Fibroblast of lung (primary cell): ENCODE measurements around the gene FAP. TPM values are rescaled to one million over a fixed set of nuclear protein-coding genes. Genes with fewer than 3 reads are reported as not detected.

ENCODE experiments used
- DNase-seq, 2 donors: peaks; one replicate each; pipeline versions ENCODE4 v3.0.0 to v3.0.0-alpha.2; 2010; ENCODE audit warnings: low read depth in 2 of 2
- H2AFZ ChIP-seq: 2 replicates; pipeline ENCODE4 v1.5.1; 2012; ENCODE audit warnings: low read length, control low read depth, inconsistent platforms
- H3K27ac ChIP-seq: 2 replicates; pipeline ENCODE4 v1.5.1; 2011; ENCODE audit warnings: low read length, control low read depth; ENCODE audit not compliant: insufficient read depth
- H3K27me3 ChIP-seq: 2 replicates; pipeline ENCODE4 v1.5.1; 2011; ENCODE audit warnings: mild to moderate bottlenecking, low read length; ENCODE audit not compliant: control insufficient read depth, insufficient read depth
- H3K36me3 ChIP-seq: 2 replicates; pipeline ENCODE4 v1.5.1; 2011; ENCODE audit warnings: low read length; ENCODE audit not compliant: control insufficient read depth, insufficient read depth
- H3K4me1 ChIP-seq: 2 replicates; pipeline ENCODE4 v1.5.1; 2011; ENCODE audit warnings: low read length; ENCODE audit not compliant: control insufficient read depth, insufficient read depth; ENCODE audit errors: extremely low read depth
- H3K4me2 ChIP-seq: 2 replicates; pipeline ENCODE4 v1.5.1; 2011; ENCODE audit warnings: low read length, control low read depth; ENCODE audit not compliant: insufficient read depth; ENCODE audit errors: extremely low read depth
- H3K4me3 ChIP-seq, 4 experiments: fragments of 200-600 bp in 1 of 4; sonication (generic) in 1 of 4; replicated peaks in 1 of 4; 2 replicates each; pipeline ENCODE4 v1.5.1; 2011 to 2016; ENCODE audit warnings: low read length in 4 of 4, low read depth in 3 of 4, mild to moderate bottlenecking in 3 of 4, control low read depth in 2 of 4, inconsistent platforms in 1 of 4, mixed read lengths in 1 of 4; ENCODE audit not compliant: insufficient read depth in 1 of 4; ENCODE audit errors: control extremely low read depth in 1 of 4
- H3K79me2 ChIP-seq: 2 replicates; pipeline ENCODE4 v1.5.1; 2012; ENCODE audit warnings: mild to moderate bottlenecking, low read length, inconsistent platforms; ENCODE audit not compliant: control insufficient read depth, insufficient read depth
- H3K9ac ChIP-seq: 2 replicates; pipeline ENCODE4 v1.5.1; 2011; ENCODE audit warnings: mild to moderate bottlenecking, low read length, control low read depth; ENCODE audit not compliant: insufficient read depth
- H3K9me3 ChIP-seq: 2 replicates; pipeline ENCODE4 v1.5.1; 2012; ENCODE audit warnings: low read depth, low read length; ENCODE audit not compliant: control insufficient read depth, insufficient read depth
- H4K20me1 ChIP-seq: 2 replicates; pipeline ENCODE4 v1.5.1; 2011; ENCODE audit warnings: low read length; ENCODE audit not compliant: control insufficient read depth, insufficient read depth; ENCODE audit errors: extremely low read depth
- EZH2 ChIP-seq: IDR thresholded peaks from 2 replicates; pipeline ENCODE4 v1.5.1; 2012; ENCODE audit warnings: low read length, control low read depth, mild to moderate bottlenecking; ENCODE audit errors: missing control alignments
- polyA plus RNA-seq, 2 donors: library from polyadenylated mRNA; depleted of rRNA in 1 of 2; stranded (reverse) in 1 of 2; unstranded in 1 of 2; fragments of >200 nt; gene quantifications; 2 replicates each; pipeline ENCODE4 v1.2.1, GENCODE V29; 2011 to 2012; ENCODE audit warnings: missing spikeins in 1 of 2
- total RNA-seq: library from RNA; depleted of rRNA; stranded (reverse); fragments of >200 nt; gene quantifications from 2 replicates; pipeline ENCODE4 v1.2.1, GENCODE V29; 2014
- TF ChIP-seq, protein P1 (sequence below), 2 donors: IDR thresholded peaks in 1 of 2; conservative IDR thresholded peaks in 1 of 2; 1 replicate in 1 of 2; 2 replicates in 1 of 2; pipeline ENCODE4 v1.5.1; 2011 to 2012; ENCODE audit warnings: low read length in 2 of 2, control low read depth in 1 of 2, inconsistent platforms in 1 of 2, low read depth in 1 of 2, mild to moderate bottlenecking in 1 of 2

FAP gene
- total and polyA plus RNA-seq, 2 donors (not counting 1 experiment from before 2014, with no cell fraction given) = 96.1 to 140 TPM

DNA sequence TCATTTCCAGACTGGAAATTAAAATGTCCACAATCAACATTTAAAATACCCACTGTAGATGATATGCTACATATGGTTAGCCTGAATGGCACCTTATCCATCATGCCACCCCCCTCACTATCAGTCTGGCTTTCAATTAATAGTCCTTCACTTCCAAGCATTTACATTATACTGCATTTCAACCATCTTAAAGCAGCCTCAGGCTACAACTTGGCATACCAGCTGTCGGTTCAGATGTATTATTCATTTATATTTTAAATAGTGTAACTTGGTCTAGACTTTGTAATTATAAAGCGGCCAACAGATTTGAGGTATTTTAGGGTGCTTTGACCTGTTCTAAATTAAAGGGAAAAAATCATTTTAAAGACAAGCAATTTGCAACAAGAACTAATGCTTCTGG lies 93.8 kb downstream of the FAP start:
- Histone ChIP-seq H2AFZ (no peak overlapping the region), H3K79me2 (no peaks in the 10 kb centered on the region), H3K4me2 (no peak overlapping the region), H3K4me1 (peaks cover 4% of the 10 kb centered on the region), H4K20me1 (no peaks in the 10 kb centered on the region), H3K9ac (no peak overlapping the region), H3K4me3 (no peak overlapping the region), H3K27ac (no peak overlapping the region), H3K9me3 (no peaks in the 10 kb centered on the region), H3K27me3 (no peaks in the 10 kb centered on the region), H3K36me3 (no peaks in the 10 kb centered on the region)
- no peak for DNase-seq
- TF ChIP-seq, protein P1, sequence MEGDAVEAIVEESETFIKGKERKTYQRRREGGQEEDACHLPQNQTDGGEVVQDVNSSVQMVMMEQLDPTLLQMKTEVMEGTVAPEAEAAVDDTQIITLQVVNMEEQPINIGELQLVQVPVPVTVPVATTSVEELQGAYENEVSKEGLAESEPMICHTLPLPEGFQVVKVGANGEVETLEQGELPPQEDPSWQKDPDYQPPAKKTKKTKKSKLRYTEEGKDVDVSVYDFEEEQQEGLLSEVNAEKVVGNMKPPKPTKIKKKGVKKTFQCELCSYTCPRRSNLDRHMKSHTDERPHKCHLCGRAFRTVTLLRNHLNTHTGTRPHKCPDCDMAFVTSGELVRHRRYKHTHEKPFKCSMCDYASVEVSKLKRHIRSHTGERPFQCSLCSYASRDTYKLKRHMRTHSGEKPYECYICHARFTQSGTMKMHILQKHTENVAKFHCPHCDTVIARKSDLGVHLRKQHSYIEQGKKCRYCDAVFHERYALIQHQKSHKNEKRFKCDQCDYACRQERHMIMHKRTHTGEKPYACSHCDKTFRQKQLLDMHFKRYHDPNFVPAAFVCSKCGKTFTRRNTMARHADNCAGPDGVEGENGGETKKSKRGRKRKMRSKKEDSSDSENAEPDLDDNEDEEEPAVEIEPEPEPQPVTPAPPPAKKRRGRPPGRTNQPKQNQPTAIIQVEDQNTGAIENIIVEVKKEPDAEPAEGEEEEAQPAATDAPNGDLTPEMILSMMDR (conservative IDR thresholded peaks at IDR 0.05 in 1 of 2, IDR thresholded peaks at IDR 0.05 in 1 of 2; ENCODE audit: low read depth in 1 of 2, low read length in 2 of 2) = no peak
- no peak for TF ChIP-seq EZH2

DNA sequence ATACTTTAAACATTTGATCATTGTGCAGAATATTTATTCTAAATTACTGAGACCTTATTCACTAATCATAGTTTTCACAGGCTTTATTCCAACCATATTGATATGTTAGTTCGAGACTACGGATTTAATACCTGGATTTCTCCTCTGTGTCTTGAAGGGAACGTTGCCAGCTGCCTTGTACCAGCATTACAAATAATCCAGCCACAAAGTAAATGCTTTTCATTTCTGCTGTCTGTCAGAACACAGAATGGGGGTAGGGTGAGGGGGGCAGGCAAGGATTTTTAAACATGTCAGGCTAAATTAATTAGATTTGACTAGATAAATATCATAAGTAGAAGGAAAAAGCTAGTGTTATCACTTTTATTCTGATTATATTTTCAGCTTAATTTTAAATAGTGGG lies 94.3 kb downstream of the FAP start:
- H3K27me3 ChIP-seq = no peaks in the 10 kb centered on the region

DNA sequence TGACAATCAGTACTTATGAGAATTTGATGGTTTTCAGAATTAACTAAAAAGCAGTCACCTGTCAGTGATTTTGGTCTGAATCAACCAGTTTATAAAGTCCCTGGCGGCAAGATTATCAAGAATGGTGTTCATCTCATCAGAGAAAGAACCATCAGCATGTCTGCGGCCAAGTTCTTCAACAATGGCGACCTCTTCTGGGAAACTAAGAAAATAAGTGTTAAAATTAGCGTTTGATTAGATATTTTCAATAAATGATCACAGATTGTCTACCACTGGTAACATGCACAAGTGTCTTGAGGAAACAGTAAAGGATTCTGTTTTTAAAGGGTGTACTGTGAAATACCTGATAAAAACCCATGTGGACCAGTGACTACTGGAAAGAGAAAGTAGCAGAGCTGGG lies 99.3 kb downstream of the FAP start:
- Histone ChIP-seq H3K27ac (no peak overlapping the region), H3K4me2 (no peak overlapping the region), H3K9me3 (no peaks in the 10 kb centered on the region), H3K4me1 (peaks cover 4% of the 10 kb centered on the region), H2AFZ (no peak overlapping the region), H3K9ac (no peak overlapping the region), H3K79me2 (no peaks in the 10 kb centered on the region), H4K20me1 (no peaks in the 10 kb centered on the region), H3K4me3 (no peak overlapping the region), H3K36me3 (no peaks in the 10 kb centered on the region), H3K27me3 (no peaks in the 10 kb centered on the region)
- TF ChIP-seq EZH2 = no peak
- TF ChIP-seq, protein P1 (conservative IDR thresholded peaks at IDR 0.05 in 1 of 2, IDR thresholded peaks at IDR 0.05 in 1 of 2; ENCODE audit: low read depth in 1 of 2, low read length in 2 of 2) = no peak
- no peak for DNase-seq

More for the DNA sequence above, 94.3 kb downstream of the FAP start:
- Histone ChIP-seq H3K4me3 (no peak overlapping the region), H3K36me3 (no peaks in the 10 kb centered on the region), H3K79me2 (no peaks in the 10 kb centered on the region), H2AFZ (no peak overlapping the region), H3K4me2 (no peak overlapping the region), H3K4me1 (peaks cover 4% of the 10 kb centered on the region), H4K20me1 (no peaks in the 10 kb centered on the region), H3K9me3 (no peaks in the 10 kb centered on the region), H3K27ac (no peak overlapping the region), H3K9ac (no peak overlapping the region)
- TF ChIP-seq, protein P1 (conservative IDR thresholded peaks at IDR 0.05 in 1 of 2, IDR thresholded peaks at IDR 0.05 in 1 of 2; ENCODE audit: low read depth in 1 of 2, low read length in 2 of 2) = no peak
- no peak for TF ChIP-seq EZH2
- DNase-seq = no peak
